Measurements from ENCODE around the gene RAB31.
"Not testable (repeated sequence)": the region's sequence is repeated elsewhere in the genome, so short reads cannot be mapped to it uniquely, and the experiment has no call there.

RAB31 gene, protein sequence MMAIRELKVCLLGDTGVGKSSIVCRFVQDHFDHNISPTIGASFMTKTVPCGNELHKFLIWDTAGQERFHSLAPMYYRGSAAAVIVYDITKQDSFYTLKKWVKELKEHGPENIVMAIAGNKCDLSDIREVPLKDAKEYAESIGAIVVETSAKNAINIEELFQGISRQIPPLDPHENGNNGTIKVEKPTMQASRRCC

DNA sequence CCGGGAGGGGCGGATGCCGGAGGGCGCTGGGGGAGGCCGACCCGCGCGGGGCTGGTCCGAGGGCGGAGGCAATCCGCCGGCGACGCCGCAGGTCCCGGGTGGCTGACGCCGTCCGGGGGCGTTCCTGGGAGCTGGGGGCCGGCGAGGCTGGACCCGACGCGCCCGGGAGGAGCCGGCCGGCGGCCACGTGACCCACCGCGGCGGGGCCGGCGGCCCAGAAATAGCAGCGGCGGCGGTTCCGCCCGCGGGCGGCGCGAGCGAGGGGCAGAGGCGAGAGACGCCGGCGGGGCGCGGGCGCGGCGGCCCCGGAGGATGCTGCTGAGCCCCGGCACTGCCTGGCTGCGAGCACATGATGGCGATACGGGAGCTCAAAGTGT, at the start of gene RAB31:
Gene RAB31 (plus strand): TSS at position 245 of the 377 bp plus-strand sequence. CDS start 105 bp downstream, at position 350.
- no peak for DNase-seq (ENCODE audit: low spot score)

DNA sequence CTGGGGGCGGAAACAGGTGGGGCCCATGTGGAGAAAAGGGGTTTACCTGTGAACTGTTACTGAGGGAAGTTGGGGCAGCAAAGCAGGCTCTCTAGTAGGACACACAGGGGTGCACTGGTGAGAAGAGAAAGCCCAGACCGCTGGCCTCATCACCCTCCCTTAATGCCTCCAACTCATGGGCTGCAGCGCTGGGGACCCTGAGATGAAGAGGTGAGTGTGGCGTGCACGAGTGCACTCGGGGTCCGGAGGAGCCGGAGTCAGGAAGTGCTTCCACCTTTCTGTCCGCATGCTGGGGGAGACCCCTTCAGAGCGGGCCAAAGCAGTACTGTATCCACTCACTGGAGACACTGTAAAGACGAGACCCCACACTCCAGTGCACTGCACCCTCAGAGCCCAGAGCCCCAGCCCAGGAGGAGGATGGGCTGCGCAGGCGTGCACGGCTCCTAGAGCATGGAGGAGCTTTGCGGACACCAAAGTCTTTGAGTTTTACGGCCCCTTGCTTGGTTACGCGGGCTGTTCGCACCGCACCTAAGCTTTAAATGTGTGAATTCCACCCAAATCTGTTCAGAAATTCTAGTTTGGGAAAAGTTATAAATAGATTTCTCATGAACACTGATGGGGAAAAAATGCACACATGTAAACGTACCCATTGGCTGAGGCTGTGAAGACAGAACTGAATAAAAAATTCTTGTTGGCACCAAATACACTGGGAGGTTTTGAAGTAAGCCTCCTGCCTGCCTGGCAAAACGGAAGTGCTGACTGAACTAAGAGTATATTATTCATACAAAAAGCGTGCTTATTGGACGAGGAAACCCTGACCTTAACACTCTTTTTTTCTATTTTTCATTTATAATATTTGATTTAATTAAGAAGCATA, 48.4 kb upstream of the RAB31 start:
- DNase-seq (ENCODE audit: low spot score), result no peak

DNA sequence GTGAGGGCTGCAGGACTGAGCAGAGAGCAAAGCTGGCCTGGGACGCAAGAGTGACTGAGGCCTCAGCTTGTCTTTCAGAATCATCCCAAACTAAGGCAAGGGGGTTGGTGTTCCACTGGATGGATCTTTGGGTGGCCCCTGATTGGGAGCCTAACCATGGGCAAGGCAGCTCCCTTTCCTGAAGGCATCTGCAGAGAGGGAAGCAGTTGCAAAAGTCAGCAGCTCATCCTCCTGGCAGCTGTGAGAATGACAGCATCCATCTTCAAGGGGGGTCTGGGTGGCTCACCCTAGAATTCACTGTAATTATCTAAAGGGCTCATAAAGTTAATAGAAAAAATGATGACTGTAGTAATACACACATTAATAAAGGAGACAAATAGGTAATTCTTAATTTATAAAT, 46.5 kb upstream of the RAB31 start:
- no peak for DNase-seq (ENCODE audit: low spot score)

DNA sequence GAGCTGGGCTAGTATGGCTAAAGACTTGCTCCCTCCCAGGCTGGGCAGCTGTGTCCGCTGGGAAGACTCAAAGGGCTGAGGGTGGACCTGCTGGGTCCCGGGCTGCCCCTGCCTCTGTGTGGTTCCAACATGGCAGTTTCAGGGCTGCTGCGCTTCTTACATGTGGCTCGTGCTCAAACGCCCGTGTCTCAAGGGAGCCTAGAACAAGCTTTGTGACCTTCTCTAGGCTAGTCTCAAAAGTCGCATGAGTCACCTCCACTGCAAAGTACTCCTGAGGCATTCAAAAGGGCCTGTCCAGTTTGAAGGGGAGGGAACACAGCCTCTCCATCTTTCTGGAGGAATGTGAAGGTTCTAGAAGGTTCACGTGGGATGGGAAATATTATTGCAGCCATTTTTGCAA, 44.7 kb upstream of the RAB31 start:
- no peak for DNase-seq (ENCODE audit: low spot score)

DNA sequence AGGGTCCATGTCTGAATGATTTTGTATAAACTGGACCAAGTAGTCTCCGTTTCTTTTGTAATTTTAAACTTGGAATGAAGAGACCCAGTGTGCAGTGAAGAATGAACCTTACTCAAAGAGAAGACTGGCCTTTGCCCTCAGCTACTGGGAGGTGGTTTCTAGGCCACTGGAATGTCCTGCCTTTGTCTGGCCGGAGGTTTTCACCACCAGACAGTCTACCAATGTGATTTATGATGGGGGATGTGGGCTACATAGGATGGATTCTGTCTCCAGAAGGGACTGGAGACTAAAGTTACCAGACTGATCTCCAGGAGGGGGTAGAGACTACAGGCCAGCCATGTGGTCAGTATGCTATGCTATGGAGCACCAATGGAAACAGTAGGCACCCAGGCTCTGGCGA, 42.8 kb upstream of the RAB31 start:
- DNase-seq (ENCODE audit: low spot score), result no peak

DNA sequence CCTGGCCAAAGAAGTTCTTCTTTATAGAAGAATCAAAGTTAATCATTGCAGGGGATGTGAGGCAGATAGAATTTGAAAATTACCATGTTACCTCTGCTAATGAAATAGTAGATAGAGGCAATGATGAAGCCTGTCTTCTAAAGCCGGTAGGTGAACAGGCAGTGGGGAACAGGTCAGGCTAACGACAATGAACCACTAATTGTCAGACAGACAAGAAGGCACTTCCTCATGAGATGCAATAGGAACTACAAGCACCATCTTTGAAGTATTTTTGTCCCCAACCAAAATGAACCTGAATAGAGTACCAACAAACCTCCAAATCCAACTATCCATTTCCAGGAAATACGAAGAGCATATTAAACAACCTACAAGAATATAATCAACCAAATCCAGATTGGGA, 41.6 kb upstream of the RAB31 start:
- DNase-seq (ENCODE audit: low spot score), result no peak

DNA sequence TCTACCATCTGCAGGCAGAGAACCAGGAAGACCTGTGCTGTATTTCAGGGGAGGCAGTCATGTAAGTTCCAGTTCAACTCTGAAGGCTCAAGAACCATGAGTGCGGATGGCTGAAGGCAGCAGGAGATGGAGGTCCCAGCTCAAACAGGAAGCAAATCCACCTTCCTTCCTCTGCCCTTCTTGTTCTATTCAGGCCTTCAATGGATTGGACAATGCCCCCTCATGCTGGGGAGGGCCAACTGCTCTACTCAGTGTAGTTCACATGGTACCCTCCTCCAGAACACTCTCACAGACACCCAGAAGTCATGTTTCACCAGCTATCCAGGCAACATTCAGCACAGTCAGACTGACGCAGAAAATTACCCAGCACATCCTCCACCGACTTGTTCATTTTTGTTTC, 39.1 kb upstream of the RAB31 start:
- DNase-seq (ENCODE audit: low spot score), result no peak

DNA sequence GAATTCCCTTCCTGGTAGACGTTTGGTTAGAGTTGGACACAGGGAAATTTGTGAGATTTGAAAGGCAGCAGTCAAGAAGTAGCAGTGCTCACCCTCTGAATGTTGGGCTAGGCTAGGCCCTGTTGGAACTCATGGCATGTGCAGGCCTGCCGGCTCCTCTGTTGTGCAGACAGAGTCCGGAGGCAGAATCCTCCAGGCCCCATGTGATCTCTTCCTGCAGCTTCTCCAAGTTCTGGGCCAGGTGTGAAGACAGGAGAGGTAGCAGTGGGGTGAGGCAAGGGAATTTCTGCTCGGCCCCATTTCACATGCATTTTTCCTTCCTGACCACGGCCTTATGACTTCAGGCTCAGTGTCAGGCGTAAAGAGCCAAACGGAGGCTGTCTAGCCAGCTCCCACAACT, 36.9 kb upstream of the RAB31 start:
- no peak for DNase-seq (ENCODE audit: low spot score)

DNA sequence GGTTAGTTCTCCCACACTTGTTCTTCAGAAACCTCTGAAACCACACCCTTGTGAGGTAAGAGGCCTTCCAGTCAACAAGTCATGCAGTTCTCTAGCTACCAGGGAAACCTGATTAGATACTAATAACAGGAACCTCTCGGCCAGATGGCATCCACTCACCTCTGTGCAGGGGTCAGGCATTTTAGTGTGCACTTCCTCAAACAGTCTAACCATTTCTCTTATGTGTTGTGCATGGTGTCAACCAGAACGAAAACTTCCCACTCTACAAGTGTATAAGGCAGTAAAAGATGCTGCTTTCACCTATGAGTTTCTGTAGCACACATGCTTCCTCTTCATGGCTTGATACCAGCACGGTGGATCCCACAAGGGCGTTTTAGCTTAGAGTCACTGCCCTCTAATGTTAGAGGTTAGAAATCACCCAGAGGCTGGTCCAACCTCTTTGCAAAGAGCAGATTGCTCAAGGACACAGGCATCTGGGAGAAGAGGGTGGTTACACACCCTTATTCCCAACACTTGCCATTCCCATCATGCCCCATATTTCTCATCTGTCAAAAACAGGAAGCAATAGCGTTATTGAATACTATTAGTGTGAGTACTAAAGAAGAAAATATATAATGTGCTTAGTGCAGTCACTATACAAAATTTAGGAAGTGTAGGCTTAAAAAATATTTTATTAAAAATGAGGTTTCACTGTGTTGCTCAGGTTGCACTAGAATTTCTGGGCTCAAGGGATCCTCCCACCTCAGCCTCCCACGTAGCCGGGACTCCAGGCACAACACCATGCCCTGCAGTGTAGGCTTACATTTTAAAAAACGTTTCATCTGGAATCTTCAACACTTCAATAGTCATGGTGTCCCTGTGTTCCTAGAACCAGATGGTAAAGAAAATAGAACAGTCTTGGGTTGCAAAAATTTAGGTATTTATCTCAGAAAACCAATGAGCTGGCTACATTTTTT, 34.5 kb upstream of the RAB31 start:
- DNase-seq (ENCODE audit: low spot score), result peak; percentile 77

DNA sequence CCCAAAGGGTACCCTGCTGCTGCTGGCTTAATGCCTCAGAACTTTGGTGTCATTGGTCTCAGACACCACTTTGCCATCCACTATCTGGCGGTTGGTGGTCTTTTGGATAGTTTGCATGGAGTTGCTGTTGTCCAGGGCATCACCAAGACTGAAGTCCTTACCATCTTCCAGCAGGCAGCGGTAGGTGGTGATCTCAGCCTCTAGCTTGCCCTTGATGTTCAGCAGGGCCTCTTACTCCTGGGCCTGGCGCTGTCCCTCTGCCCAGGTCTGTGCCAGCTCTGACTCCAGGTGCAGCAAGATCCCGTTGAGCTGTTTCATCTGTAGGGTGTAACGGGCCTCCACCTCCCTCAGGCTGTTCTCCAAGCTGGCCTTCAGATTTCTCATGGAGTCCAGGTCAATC, 29.9 kb upstream of the RAB31 start:
- not testable (repeated sequence) for DNase-seq (ENCODE audit: low spot score)

DNA sequence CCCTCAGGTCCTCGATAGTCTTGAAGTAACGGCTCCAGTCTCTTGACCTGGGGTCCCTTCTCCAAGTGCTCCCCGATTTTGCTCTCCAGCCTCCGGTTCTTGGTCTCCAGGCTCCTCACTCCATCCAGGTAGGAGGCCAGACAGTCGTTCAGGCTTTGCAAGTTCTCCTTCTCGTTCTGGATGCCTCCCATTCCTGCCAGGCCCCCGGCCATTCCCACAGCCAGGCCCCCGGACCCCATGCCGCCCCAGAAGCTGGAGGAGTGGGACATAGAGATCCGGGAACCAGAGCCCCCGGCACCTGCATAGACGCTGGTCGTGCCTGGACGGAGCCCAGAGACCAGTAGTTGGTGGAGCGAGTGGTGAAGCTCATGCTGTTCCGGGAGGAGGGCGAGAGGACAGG, 29.0 kb upstream of the RAB31 start:
- DNase-seq (ENCODE audit: low spot score), result no peak

DNA sequence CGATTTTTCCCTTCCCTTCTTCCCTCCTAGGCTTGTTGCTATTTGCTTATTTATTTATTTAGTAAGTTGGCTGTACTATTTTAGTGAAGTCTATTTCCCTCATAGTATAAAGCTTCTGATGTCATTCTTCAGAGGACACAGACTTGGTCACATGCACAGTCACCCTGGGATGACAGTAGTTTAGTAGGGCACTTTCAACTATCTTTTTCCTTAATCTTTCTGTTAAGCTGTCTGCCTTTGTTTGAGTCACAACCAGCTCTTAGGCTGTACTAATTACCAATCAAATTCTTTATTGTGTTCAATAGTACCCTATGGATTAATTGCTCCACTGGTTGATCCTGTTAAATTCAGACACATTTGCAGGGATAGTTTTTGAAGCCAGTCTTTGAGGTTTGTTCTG, 26.9 kb upstream of the RAB31 start:
- no peak for DNase-seq (ENCODE audit: low spot score)

DNA sequence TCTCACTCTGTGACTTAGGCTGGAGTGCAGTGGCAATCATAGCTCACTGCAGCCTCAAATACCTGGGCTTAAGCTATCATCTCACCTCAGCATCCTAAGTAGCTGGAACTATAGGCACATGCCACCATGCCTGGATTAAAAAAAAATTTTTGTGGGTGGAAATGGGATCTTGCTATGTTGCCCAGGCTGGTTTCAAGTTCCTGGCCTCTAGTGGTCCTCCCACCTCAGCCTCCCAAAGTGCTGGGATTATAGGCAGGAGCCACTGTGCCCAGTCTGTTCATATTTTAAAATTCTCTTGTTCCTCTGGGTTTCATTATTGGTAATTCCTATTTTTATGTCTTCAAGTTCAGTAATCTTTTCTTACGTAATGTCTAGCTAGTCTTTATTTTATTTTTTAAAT, 25.5 kb upstream of the RAB31 start:
- no peak for DNase-seq (ENCODE audit: low spot score)

DNA sequence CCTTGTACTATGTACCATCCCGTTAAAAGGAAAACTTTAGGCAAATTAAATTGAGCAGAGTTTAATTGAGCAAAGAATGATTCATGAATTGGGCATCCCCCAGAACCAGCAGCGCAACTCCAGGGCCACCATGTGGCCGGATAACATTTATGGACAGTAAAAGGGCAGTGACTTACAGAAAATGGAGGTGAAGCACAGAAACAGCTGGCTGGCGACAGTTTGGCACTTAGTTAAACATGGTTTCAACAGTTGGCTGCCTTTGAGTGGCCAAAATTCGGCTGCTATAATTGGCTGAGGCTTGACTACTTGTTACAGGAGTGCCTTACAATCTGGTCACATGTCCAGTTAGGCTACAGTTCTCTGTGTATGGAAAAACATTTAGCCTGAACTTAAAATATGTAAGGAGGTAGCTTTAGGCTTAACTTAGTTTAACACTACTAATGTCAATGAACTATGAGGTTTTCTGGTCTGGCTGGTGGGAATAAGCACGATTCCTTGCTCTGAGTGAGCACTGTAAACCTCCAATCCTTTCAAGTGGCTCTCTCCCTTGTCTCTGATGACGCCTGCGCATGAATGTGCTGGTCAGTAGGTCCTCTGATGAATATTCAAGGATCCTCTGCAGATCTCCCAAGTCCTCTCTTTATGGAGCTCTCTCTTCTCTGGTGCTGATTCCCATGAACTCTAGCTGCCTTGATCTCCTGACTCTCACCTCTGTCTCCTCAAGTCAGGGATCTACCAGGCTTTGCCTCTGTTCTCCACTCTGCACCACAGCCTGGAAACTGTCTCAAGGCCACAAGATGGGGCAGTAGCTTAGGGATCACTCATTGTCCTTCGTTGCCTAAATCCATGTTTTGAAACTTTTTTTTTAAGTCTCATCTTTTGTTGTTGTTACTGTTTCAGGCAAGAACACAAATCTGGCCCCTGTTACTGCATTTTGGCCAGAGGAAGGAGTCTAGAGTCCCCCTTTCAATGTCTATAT, 24.4 kb upstream of the RAB31 start:
- no peak for DNase-seq (ENCODE audit: low spot score)

DNA sequence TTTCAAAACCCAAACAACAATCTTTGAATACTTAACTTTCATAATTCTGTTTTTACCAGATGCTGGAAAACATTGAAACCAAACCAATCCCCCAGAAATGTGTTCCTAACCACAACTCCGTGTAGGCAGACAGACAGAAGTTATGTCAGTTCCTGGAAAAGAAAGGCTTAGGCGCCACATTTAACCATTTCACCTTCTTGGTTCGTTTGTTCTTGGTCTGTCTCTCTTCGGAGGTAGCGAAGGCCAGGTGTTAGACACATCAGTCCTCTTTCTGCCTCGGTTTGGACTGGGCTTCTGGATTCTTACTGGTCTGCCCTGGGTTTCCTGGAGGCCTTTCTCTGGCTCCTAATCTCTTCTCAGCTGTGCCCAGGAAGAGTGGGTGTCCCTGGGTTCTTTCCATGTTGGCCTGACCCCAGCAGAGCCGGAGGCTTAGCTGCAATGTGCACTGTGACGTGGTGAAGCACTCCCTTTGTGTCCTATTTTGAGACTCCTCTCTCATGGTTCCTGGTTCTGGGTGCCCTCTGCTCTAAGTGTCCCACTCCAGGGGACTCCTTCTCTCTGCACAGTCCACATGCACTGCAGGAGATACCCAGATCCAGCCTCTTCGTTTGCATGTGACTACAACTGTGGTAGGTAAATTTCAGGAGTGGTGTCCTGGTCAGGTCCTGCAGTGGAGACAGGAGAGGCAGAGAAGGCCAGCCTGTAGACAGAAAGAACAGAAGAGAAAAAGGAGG, 23.1 kb upstream of the RAB31 start:
- DNase-seq (ENCODE audit: low spot score), result no peak

DNA sequence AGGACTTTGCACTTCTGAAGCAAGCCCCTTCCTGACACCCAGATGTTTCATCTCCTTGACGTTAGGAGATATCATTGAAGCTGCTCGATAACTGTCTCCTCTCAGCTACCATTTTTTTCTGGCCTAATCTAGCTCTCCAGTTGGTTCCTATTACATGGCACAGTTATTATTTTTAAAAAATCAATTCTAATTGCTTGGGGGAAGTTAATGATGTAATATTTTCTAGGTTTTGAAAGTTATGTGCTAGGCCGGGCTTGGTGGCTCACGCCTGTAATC, 22.5 kb upstream of the RAB31 start:
- no peak for DNase-seq (ENCODE audit: low spot score)

DNA sequence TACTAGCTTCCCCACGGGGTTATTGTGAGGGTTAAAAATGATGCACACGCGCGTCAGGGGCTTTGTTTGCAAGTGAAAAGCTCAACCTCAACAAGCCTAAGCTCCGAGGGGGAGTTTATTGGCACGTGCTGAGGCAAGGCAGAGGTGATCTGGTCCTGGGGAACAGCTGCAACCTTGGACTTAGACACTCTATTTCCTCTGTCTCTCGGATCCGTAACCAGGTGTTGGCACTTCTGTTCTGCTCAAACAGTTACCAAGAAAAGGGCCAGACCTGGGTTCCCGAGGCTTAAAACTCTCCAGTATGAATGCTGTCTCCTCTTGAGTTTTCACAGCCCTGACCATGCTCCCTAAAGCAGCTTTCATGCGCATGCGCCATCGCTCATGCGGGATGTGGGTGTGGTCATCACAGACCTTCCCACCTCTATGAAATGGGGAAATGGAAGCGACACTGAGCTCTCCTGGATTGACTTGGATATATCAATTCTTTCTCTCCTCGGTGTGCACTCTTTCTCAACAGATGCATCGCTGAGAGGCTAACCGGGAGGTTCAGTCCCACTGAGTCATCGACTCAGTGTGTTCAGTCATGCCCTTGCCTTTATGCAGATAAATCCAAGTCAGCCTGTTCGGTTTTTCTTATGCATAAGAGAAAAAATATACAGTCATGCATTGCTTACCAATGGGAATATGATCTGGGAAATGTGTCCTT, 19.9 kb upstream of the RAB31 start:
- DNase-seq (ENCODE audit: low spot score), result no peak

DNA sequence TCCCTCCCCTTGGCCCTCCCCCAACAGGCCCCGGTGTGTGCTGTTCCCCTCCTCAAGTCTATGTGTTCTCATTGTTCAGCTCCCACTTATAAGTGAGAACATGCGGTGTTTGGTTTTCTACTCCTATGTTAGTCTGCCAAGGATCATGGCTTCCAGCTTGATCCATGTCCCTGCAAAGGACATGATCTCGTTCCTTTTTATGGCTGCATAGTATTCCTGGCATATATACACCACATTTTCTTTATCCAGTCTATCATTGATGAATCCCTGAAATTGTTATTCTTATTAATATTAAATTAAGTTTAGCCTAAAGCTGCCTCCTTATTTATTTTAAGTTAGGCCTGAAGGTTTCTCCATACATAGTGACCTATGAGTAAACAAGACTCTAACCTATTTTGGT, 18.8 kb upstream of the RAB31 start:
- DNase-seq (ENCODE audit: low spot score), result no peak

DNA sequence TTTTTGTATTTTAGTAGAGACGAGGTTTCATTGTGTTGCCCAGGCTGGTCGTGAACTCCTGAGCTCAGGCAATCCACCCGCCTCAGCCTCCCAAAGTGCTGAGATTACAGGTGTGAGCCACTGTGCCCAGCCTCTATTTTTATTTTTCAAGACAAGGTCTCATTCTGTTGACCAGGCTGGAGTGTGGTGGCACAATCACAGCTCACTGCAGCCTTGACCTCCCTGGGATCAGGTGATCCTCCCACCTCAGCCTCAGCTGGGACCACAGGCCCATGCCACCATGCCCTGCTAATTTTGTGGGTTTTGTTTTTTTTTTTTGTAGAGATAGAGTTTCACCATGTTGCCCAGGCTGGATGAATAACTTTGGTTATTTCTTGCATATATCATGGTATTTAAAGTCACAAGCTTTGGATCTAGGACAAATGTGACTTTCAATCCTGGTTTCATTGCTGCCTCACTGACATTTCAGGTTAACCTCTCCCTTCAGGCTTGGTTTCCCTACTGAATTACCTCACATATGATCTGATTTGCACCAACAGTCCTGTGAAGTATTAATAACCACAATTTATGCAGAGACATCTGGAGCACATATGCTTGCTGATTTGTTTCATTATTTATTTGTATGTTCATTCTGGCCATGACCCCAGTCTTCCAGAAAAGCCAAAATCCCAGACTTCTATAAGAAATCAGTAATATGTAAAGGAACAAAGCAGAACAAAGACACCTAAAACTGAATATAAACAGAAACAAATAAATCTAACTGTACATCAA, 17.5 kb upstream of the RAB31 start:
- no peak for DNase-seq (ENCODE audit: low spot score)

DNA sequence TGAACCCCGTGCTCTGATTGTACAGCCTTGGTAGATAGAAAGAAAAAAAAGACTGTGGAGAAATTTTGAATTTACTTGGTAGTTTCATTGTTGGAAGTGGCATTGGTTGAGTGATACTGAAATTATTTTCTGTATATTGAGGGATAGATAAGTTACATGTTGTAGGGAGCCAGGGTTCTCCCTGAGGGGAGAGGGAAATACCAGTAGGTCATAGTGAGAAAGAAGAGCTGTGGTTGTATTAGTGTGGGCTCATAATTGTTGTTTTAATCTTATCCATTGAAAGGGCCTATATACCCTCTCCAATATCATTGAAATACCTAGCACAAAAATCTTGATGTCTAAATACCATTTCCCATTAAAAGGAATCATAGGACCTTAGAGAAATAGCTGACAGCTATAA, 16.9 kb upstream of the RAB31 start:
- DNase-seq (ENCODE audit: low spot score), result no peak
